ENCODE data around the gene ACAP3.

GRCh38 chr1:1303736-1304135 lies 4.0 kb downstream of the ACAP3 start:
- TF ChIP-seq POLR2A (IDR thresholded peaks at IDR 0.05; ENCODE audit: low read depth, low read length) (no peak), POU2F2 (IDR thresholded peaks at IDR 0.05; ENCODE audit: low read depth, low read length) (no peak)
